Activated gamma-delta T cell treated with anti-CD3 and anti-CD28 coated beads, Interleukin-2, amount 50 U/mL, for 16 hours (primary cell): ENCODE data around the gene SPATA19.

Experiments used
- DNase-seq: peaks from one replicate; pipeline ENCODE4 v3.0.0-alpha.2; 2020; ENCODE audit warnings: low read depth

SPATA19 gene

GRCh38 chr11:133818302-133818701, 27.0 kb downstream of the SPATA19 start:
- DNase-seq, result no peak

- no peak for DNase-seq
Observed at GRCh38 chr11:133817449-133817848, 27.9 kb downstream of the SPATA19 start.

GRCh38 chr11:133816146-133816870, 29.0 kb downstream of the SPATA19 start:
- no peak for DNase-seq

GRCh38 chr11:133815636-133816035, 29.7 kb downstream of the SPATA19 start:
- DNase-seq, result no peak

- no peak for DNase-seq
Observed at GRCh38 chr11:133814588-133815100, 30.7 kb downstream of the SPATA19 start.

GRCh38 chr11:133811850-133812685, 33.2 kb downstream of the SPATA19 start:
- no peak for DNase-seq

- no peak for DNase-seq
Observed at GRCh38 chr11:133810766-133811165, 34.5 kb downstream of the SPATA19 start.

- DNase-seq, result no peak
Observed at GRCh38 chr11:133809569-133810491, 35.5 kb downstream of the SPATA19 start.

- no peak for DNase-seq
Observed at GRCh38 chr11:133808393-133809140, 36.7 kb downstream of the SPATA19 start.

- no peak for DNase-seq
Observed at GRCh38 chr11:133803026-133803425, 42.3 kb downstream of the SPATA19 start.

- no peak for DNase-seq
Observed at GRCh38 chr11:133801356-133801755, 44.0 kb downstream of the SPATA19 start.

GRCh38 chr11:133800666-133801065, 44.6 kb downstream of the SPATA19 start:
- DNase-seq, result no peak

- no peak for DNase-seq
Observed at GRCh38 chr11:133797554-133797953, 47.8 kb downstream of the SPATA19 start.

- DNase-seq, result no peak
Observed at GRCh38 chr11:133796043-133796795, 49.1 kb downstream of the SPATA19 start.

GRCh38 chr11:133795088-133795487, 50.2 kb downstream of the SPATA19 start:
- DNase-seq, result no peak

GRCh38 chr11:133794205-133794604, 51.1 kb downstream of the SPATA19 start:
- no peak for DNase-seq

GRCh38 chr11:133793271-133794035, 51.9 kb downstream of the SPATA19 start:
- DNase-seq, result no peak

GRCh38 chr11:133790995-133791394, 54.3 kb downstream of the SPATA19 start:
- DNase-seq, result no peak
